HCT116 (cell line): ENCODE measurements around the gene TOLLIP. TPM values are rescaled to one million over a fixed set of nuclear protein-coding genes. Genes with fewer than 3 reads are reported as not detected.

ENCODE experiments used
- ATAC-seq: fragments of 200-7000 bp; cut with Tn5 transposase; 2 replicates; pipeline ENCODE4 v1.9.1; 2020; ENCODE audit warnings: mild to moderate bottlenecking, moderate library complexity
- BruUV-seq: library from RNA; stranded (reverse); fragments of 400-500 nt; replicated peaks from 2 replicates; lab custom pipeline; 2021; lab: Mats Ljungman, UMichigan
- CTCF ChIA-PET: fragments of 300-600 bp; sonication (Branson Sonifier 250); formaldehyde crosslinking; loops from one replicate; lab custom pipeline; 2021; ENCODE audit warnings: antibody characterized with exemption; lab: Charles Lee
- POLR2A ChIA-PET: fragments of 300-600, 350-600 bp; sonication (Branson Sonifier 250); formaldehyde crosslinking; loops from one replicate; lab custom pipeline; 2021; ENCODE audit warnings: antibody characterized with exemption; lab: Charles Lee
- RAD21 ChIA-PET, 2 experiments: fragments of 300-600 bp; sonication (Branson Sonifier 250); formaldehyde crosslinking; loops; one replicate each; lab custom pipeline; 2023; ENCODE audit warnings: low total read pairs in 2 of 2; ENCODE audit not compliant: uncharacterized antibody in 2 of 2, unreplicated experiment in 2 of 2, low non-redundant PET in 1 of 2; lab: Charles Lee
- DNase-seq: peaks from one replicate; pipeline ENCODE4 v3.0.0-alpha.2; 2010; ENCODE audit warnings: low read depth, low spot score
- H2AFZ ChIP-seq: fragments of 200-600 bp; shearing (Covaris generic), sonication (generic); 2 replicates; pipeline ENCODE4 v1.6.1; 2017; ENCODE audit warnings: low read depth, mixed run types, mixed read lengths, antibody characterized with exemption, low read length; ENCODE audit not compliant: poor library complexity, severe bottlenecking
- H3K27ac ChIP-seq: 2 replicates; pipeline ENCODE4 v1.5.1; 2012; ENCODE audit warnings: low read depth, low read length
- H3K27me3 ChIP-seq: fragments of 200-600 bp; sonication (generic); 2 replicates; pipeline ENCODE4 v1.6.1; 2016; ENCODE audit warnings: mixed run types, low read length, mixed read lengths; ENCODE audit not compliant: insufficient read depth
- H3K36me3 ChIP-seq, 2 experiments: fragments of 200-500 bp in 1 of 2; fragments of 200-600 bp in 1 of 2; sonication (Bioruptor generic) in 1 of 2; sonication (generic) in 1 of 2; 2 replicates each; pipeline versions ENCODE4 v1.5.1 to v1.6.1; 2014 to 2016; ENCODE audit warnings: low read length in 2 of 2, inconsistent platforms in 1 of 2, mixed read lengths in 1 of 2, mixed run types in 1 of 2; ENCODE audit not compliant: insufficient read depth in 2 of 2, control insufficient read depth in 1 of 2
- H3K4me1 ChIP-seq, 2 experiments: fragments of 200-600 bp in 1 of 2; sonication (generic) in 1 of 2; 2 replicates each; pipeline versions ENCODE4 v1.5.1 to v1.6.1; 2012 to 2017; ENCODE audit warnings: low read length in 2 of 2, inconsistent platforms in 1 of 2, mild to moderate bottlenecking in 1 of 2, mixed read lengths in 1 of 2, mixed run types in 1 of 2, moderate library complexity in 1 of 2; ENCODE audit not compliant: insufficient read depth in 2 of 2, control insufficient read depth in 1 of 2
- H3K4me2 ChIP-seq: fragments of 200-600 bp; sonication (generic); 2 replicates; pipeline ENCODE4 v1.6.1; 2017; ENCODE audit warnings: mixed run types, low read length, mixed read lengths
- H3K4me3 ChIP-seq, 2 experiments: fragments of 200-600 bp in 1 of 2; sonication (generic) in 1 of 2; replicated peaks in 1 of 2; 2 replicates each; pipeline ENCODE4 v1.5.1; 2011 to 2016; ENCODE audit warnings: low read length in 2 of 2, control low read depth in 1 of 2, low read depth in 1 of 2, mild to moderate bottlenecking in 1 of 2, mixed read lengths in 1 of 2, mixed run types in 1 of 2
- H3K79me2 ChIP-seq: fragments of 200-600 bp; sonication (generic); 2 replicates; pipeline ENCODE4 v1.6.1; 2017; ENCODE audit warnings: mild to moderate bottlenecking, mixed run types, low read length, moderate library complexity, mixed read lengths; ENCODE audit not compliant: insufficient read depth
- H3K9ac ChIP-seq: fragments of 200-600 bp; sonication (generic); 2 replicates; pipeline ENCODE4 v1.6.1; 2016; ENCODE audit warnings: low read length, mixed read lengths
- H3K9me2 ChIP-seq: fragments of 200-600 bp; sonication (generic), shearing (Covaris generic); 2 replicates; pipeline ENCODE4 v1.6.1; 2017; ENCODE audit warnings: mixed run types, mild to moderate bottlenecking, moderate library complexity; ENCODE audit not compliant: insufficient read depth
- H3K9me3 ChIP-seq, 2 experiments: fragments of 200-500 bp in 1 of 2; fragments of 200-600 bp in 1 of 2; sonication (Bioruptor generic) in 1 of 2; sonication (generic) in 1 of 2; 2 replicates each; pipeline ENCODE4 v1.6.1; 2014 to 2017; ENCODE audit warnings: low read length in 2 of 2, mixed read lengths in 2 of 2, inconsistent platforms in 1 of 2, low read depth in 1 of 2, mild to moderate bottlenecking in 1 of 2, mixed run types in 1 of 2, moderate library complexity in 1 of 2; ENCODE audit not compliant: control insufficient read depth in 1 of 2, insufficient read depth in 1 of 2
- H4K20me1 ChIP-seq: fragments of 200-600 bp; sonication (generic), shearing (Covaris generic); 2 replicates; pipeline ENCODE4 v1.6.1; 2017; ENCODE audit warnings: mixed run types, mild to moderate bottlenecking, moderate library complexity; ENCODE audit not compliant: insufficient read depth
- CBX3 ChIP-seq: IDR thresholded peaks from 2 replicates; pipeline ENCODE4 v1.6.1; 2012; ENCODE audit warnings: low read depth
- EGR1 ChIP-seq: IDR thresholded peaks from 2 replicates; pipeline ENCODE4 v1.6.1; 2012; ENCODE audit warnings: low read depth
- EZH2 ChIP-seq: fragments of 200-600 bp; sonication (generic); IDR thresholded peaks from 2 replicates; pipeline ENCODE4 v1.6.1; 2017; ENCODE audit warnings: antibody characterized with exemption, mixed run types
- EZH2phosphoT487 ChIP-seq: fragments of 200-600 bp; IDR thresholded peaks from 2 replicates; pipeline ENCODE4 v1.6.1; 2018; ENCODE audit warnings: antibody characterized with exemption, borderline replicate concordance
- FOSL1 ChIP-seq: IDR thresholded peaks from 2 replicates; pipeline ENCODE4 v1.6.1; 2012; ENCODE audit warnings: low read depth
- JUND ChIP-seq: IDR thresholded peaks from 2 replicates; pipeline ENCODE4 v1.6.1; 2012
- POLR2A ChIP-seq: IDR thresholded peaks from 2 replicates; pipeline ENCODE4 v1.7.0; 2011; ENCODE audit warnings: borderline replicate concordance; ENCODE audit not compliant: insufficient read depth, insufficient read length; ENCODE audit errors: extremely low read depth
- RAD21 ChIP-seq: IDR thresholded peaks from 2 replicates; pipeline ENCODE4 v1.6.1; 2012; ENCODE audit warnings: low read depth, mild to moderate bottlenecking
- SIN3A ChIP-seq: IDR thresholded peaks from 2 replicates; pipeline ENCODE4 v1.6.1; 2012; ENCODE audit warnings: low read depth
- SP1 ChIP-seq: IDR thresholded peaks from 2 replicates; pipeline ENCODE4 v1.6.1; 2012; ENCODE audit warnings: low read depth
- SRF ChIP-seq: IDR thresholded peaks from 2 replicates; pipeline ENCODE4 v1.6.1; 2012; ENCODE audit warnings: low read depth
- TCF7L2 ChIP-seq: IDR thresholded peaks from 2 replicates; pipeline ENCODE4 v1.7.0; 2011; ENCODE audit warnings: borderline replicate concordance, inconsistent platforms; ENCODE audit not compliant: insufficient read depth, insufficient read length; ENCODE audit errors: extremely low read depth
- YY1 ChIP-seq: IDR thresholded peaks from 2 replicates; pipeline ENCODE4 v1.6.1; 2011; ENCODE audit warnings: low read length, low read depth, moderate library complexity, mild to moderate bottlenecking; ENCODE audit not compliant: insufficient replicate concordance; ENCODE audit errors: extremely low read depth
- ZFX ChIP-seq: fragments of 450-650 bp; IDR thresholded peaks from 2 replicates; pipeline ENCODE4 v1.6.1; 2017
- ZNF274 ChIP-seq: fragments of 200-500 bp; sonication (Bioruptor generic); IDR thresholded peaks from 2 replicates; pipeline ENCODE4 v1.6.1; 2014; ENCODE audit warnings: mild to moderate bottlenecking, low read depth, low read length, inconsistent platforms
- intact Hi-C: fragments of 100-400 bp; cut with micrococcal nuclease; formaldehyde crosslinking; loops from 2 replicates; pipeline ENCODE4 v1.10.0; 2022
- total RNA-seq: library from RNA; stranded (reverse); gene quantifications from one replicate; pipeline ENCODE4 v1.2.1, GENCODE V29; 2021; ENCODE audit not compliant: unreplicated experiment
- TF ChIP-seq, protein P1 (sequence below): IDR thresholded peaks from 2 replicates; pipeline ENCODE4 v1.6.1; 2012
- TF ChIP-seq, protein P2 (sequence below): IDR thresholded peaks from 2 replicates; pipeline ENCODE4 v1.6.1; 2012
- TF ChIP-seq, protein P3 (sequence below), 3 experiments: fragments of 200-600 bp in 1 of 3; sonication (generic) in 1 of 3; IDR thresholded peaks in 2 of 3; conservative IDR thresholded peaks in 1 of 3; 2 replicates each; pipeline ENCODE4 v1.5.1; 2012 to 2017; ENCODE audit warnings: low read depth in 2 of 3, low read length in 2 of 3, antibody characterized with exemption in 1 of 3, borderline replicate concordance in 1 of 3, control low read depth in 1 of 3, mild to moderate bottlenecking in 1 of 3, mixed read lengths in 1 of 3, mixed run types in 1 of 3, moderate library complexity in 1 of 3; ENCODE audit not compliant: insufficient read depth in 1 of 3

The TOLLIP gene
- total RNA-seq, 1 experiment from 2014 or later: 28.5 TPM

DNA sequence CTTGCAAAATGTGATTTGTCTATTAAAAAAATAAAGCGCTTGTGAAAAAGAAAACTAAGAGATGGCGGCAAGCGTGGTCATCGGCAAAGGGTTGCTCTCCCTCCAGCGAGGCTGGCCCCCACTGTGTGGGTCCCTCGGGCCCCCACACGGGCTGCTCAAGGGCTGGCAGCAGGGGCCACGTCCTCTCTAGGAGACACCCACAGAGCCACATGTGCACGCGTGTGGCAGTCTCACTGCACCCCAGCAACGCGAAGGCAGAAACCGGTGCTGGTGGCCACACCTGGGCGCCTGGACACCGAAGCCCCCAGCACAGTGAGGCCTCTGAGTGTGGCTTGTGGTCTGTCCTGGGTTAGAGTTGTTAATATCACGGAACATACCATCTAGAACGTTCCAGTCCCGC lies 34.4 kb downstream of the TOLLIP start:
- H3K36me3 ChIP-seq: no peaks in the 10 kb centered on the region
- H3K27me3 ChIP-seq: no peaks in the 10 kb centered on the region
- DNase-seq: no peak
- no peak overlapping the region for H3K4me3 ChIP-seq
- H3K4me1 ChIP-seq: no peaks in the 10 kb centered on the region
- H3K9me2 ChIP-seq: no peaks in the 10 kb centered on the region
- no TSS peak for BruUV-seq
- RAD21 ChIA-PET: no interaction called here
- TF ChIP-seq CBX3 (no peak), ZFX (no peak), RAD21 (no peak), TCF7L2 (no peak), EGR1 (no peak), EZH2 (no peak), SP1 (no peak), EZH2phosphoT487 (no peak), POLR2A (no peak), JUND (no peak), FOSL1 (no peak), SRF (no peak), ZNF274 (no peak), YY1 (no peak), SIN3A (no peak)
- TF ChIP-seq, protein P1, sequence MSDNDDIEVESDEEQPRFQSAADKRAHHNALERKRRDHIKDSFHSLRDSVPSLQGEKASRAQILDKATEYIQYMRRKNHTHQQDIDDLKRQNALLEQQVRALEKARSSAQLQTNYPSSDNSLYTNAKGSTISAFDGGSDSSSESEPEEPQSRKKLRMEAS: no peak
- TF ChIP-seq, protein P2, sequence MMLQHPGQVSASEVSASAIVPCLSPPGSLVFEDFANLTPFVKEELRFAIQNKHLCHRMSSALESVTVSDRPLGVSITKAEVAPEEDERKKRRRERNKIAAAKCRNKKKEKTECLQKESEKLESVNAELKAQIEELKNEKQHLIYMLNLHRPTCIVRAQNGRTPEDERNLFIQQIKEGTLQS: no peak
- TF ChIP-seq, protein P3, sequence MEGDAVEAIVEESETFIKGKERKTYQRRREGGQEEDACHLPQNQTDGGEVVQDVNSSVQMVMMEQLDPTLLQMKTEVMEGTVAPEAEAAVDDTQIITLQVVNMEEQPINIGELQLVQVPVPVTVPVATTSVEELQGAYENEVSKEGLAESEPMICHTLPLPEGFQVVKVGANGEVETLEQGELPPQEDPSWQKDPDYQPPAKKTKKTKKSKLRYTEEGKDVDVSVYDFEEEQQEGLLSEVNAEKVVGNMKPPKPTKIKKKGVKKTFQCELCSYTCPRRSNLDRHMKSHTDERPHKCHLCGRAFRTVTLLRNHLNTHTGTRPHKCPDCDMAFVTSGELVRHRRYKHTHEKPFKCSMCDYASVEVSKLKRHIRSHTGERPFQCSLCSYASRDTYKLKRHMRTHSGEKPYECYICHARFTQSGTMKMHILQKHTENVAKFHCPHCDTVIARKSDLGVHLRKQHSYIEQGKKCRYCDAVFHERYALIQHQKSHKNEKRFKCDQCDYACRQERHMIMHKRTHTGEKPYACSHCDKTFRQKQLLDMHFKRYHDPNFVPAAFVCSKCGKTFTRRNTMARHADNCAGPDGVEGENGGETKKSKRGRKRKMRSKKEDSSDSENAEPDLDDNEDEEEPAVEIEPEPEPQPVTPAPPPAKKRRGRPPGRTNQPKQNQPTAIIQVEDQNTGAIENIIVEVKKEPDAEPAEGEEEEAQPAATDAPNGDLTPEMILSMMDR (IDR thresholded peaks at IDR 0.05 in 2 of 3, conservative IDR thresholded peaks at IDR 0.05 in 1 of 3; ENCODE audit: borderline replicate concordance in 1 of 3, insufficient read depth in 1 of 3, low read depth in 2 of 3, low read length in 2 of 3): no peak
- TF ChIP-seq, all 23 proteins: peak for 0
- no peaks in the 10 kb centered on the region for H3K9me3 ChIP-seq
- H3K4me2 ChIP-seq: no peak overlapping the region
- H2AFZ ChIP-seq: no peak overlapping the region
- ATAC-seq: no peak
- ChIA-PET CTCF (no interaction called here), POLR2A (no interaction called here)
- H3K79me2 ChIP-seq: no peaks in the 10 kb centered on the region
- intact Hi-C loops: no loop called here
- H3K9ac ChIP-seq: no peak overlapping the region
- H3K27ac ChIP-seq: no peak overlapping the region
- H4K20me1 ChIP-seq: no peaks in the 10 kb centered on the region
